ENCODE data around the gene ATG4B. TPM values are rescaled to one million over a fixed set of nuclear protein-coding genes. Genes with fewer than 3 reads are reported as not detected.

Gene ATG4B
- total RNA-seq, 1 experiment from 2014 or later, result 133 TPM

- no peak for TF ChIP-seq FOXP1 (CRISPR knock-in tag; IDR thresholded peaks at IDR 0.05; ENCODE audit: borderline replicate concordance)
- TF ChIP-seq NR3C1 (CRISPR knock-in tag; conservative IDR thresholded peaks at IDR 0.05; ENCODE audit: low read depth), result no peak
- no peak for TF ChIP-seq ESRRA (CRISPR knock-in tag; IDR thresholded peaks at IDR 0.05; ENCODE audit: borderline replicate concordance)
- no peak for TF ChIP-seq ZNF138 (CRISPR knock-in tag; conservative IDR thresholded peaks at IDR 0.05)
- TF ChIP-seq FOXJ3 (CRISPR knock-in tag; IDR thresholded peaks at IDR 0.05; ENCODE audit: borderline replicate concordance), result no peak
Observed at GRCh38 chr2:241678784-241679540, 41.5 kb downstream of the ATG4B start (continued).

- ATAC-seq (no peak), DNase-seq (ENCODE audit: low spot score) (no peak)
- peaks cover 69% of the 10 kb centered on the region for H3K36me3 Mint-ChIP-seq
- no peak overlapping the region for H3K27ac Mint-ChIP-seq
- TF ChIP-seq JUN (CRISPR knock-in tag; IDR thresholded peaks at IDR 0.05) (no peak), IRF2 (CRISPR knock-in tag; IDR thresholded peaks at IDR 0.05; ENCODE audit: borderline replicate concordance, low read depth) (no peak), ZNF317 (CRISPR knock-in tag; IDR thresholded peaks at IDR 0.05; ENCODE audit: borderline replicate concordance, low read depth) (no peak), FOXJ3 (CRISPR knock-in tag; IDR thresholded peaks at IDR 0.05; ENCODE audit: borderline replicate concordance) (no peak), ZMAT4 (CRISPR knock-in tag; IDR thresholded peaks at IDR 0.05) (no peak), SP1 (CRISPR knock-in tag; conservative IDR thresholded peaks at IDR 0.05) (no peak), USF2 (CRISPR knock-in tag; IDR thresholded peaks at IDR 0.05) (no peak), HMGXB4 (CRISPR knock-in tag; IDR thresholded peaks at IDR 0.05) (no peak), USF1 (CRISPR knock-in tag; IDR thresholded peaks at IDR 0.05) (no peak), ZNF263 (CRISPR knock-in tag; IDR thresholded peaks at IDR 0.05; ENCODE audit: low read depth) (no peak), CREB1 (CRISPR knock-in tag; IDR thresholded peaks at IDR 0.05) (no peak), EMX1 (CRISPR knock-in tag; IDR thresholded peaks at IDR 0.05) (no peak), ZNF232 (CRISPR knock-in tag; IDR thresholded peaks at IDR 0.05) (no peak), SMAD4 (CRISPR knock-in tag; IDR thresholded peaks at IDR 0.05) (no peak), NFYB (CRISPR knock-in tag; conservative IDR thresholded peaks at IDR 0.05; ENCODE audit: low read depth) (no peak)
- TF ChIP-seq, protein P1, sequence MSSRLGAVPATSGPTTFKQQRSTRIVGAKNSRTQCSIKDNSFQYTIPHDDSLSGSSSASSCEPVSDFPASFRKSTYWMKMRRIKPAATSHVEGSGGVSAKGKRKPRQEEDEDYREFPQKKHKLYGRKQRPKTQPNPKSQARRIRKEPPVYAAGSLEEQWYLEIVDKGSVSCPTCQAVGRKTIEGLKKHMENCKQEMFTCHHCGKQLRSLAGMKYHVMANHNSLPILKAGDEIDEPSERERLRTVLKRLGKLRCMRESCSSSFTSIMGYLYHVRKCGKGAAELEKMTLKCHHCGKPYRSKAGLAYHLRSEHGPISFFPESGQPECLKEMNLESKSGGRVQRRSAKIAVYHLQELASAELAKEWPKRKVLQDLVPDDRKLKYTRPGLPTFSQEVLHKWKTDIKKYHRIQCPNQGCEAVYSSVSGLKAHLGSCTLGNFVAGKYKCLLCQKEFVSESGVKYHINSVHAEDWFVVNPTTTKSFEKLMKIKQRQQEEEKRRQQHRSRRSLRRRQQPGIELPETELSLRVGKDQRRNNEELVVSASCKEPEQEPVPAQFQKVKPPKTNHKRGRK (CRISPR knock-in tag; IDR thresholded peaks at IDR 0.05; ENCODE audit: borderline replicate concordance), result no peak
- TF ChIP-seq, protein P2, sequence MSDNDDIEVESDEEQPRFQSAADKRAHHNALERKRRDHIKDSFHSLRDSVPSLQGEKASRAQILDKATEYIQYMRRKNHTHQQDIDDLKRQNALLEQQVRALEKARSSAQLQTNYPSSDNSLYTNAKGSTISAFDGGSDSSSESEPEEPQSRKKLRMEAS (CRISPR knock-in tag; IDR thresholded peaks at IDR 0.05), result no peak
- no peaks in the 10 kb centered on the region for H3K9me3 Mint-ChIP-seq
- H3K27me3 Mint-ChIP-seq (ENCODE audit: low read depth), result no peaks in the 10 kb centered on the region
- POLR2A ChIA-PET, result interaction anchor here (0.6 kb wide), 1 partner anchor 13 kb away, joined by 4 read pairs; no protein-coding TSS in a partner anchor
- CTCF ChIA-PET, result no interaction called here
- no peak overlapping the region for H3K4me3 Mint-ChIP-seq
- no peaks in the 10 kb centered on the region for H3K4me1 Mint-ChIP-seq
Observed at GRCh38 chr2:241680044-241680443, 42.6 kb downstream of the ATG4B start.
